Ureter (tissue), 1 donor: ENCODE data around the gene ARF3. TPM values are rescaled to one million over a fixed set of nuclear protein-coding genes. Genes with fewer than 3 reads are reported as not detected.

Source experiments
- DNase-seq: peaks from one replicate; pipeline ENCODE4 v3.0.0-alpha.2; 2020; ENCODE audit warnings: low spot score
- total RNA-seq: library from RNA; stranded (reverse); gene quantifications from one replicate; pipeline ENCODE4 v1.2.4, GENCODE V29; 2023
- donor health status: DM: yes; HTN: yes; CAD: no.

The ARF3 gene
- total RNA-seq, 1 donor from 2014 or later = 164 TPM

DNA sequence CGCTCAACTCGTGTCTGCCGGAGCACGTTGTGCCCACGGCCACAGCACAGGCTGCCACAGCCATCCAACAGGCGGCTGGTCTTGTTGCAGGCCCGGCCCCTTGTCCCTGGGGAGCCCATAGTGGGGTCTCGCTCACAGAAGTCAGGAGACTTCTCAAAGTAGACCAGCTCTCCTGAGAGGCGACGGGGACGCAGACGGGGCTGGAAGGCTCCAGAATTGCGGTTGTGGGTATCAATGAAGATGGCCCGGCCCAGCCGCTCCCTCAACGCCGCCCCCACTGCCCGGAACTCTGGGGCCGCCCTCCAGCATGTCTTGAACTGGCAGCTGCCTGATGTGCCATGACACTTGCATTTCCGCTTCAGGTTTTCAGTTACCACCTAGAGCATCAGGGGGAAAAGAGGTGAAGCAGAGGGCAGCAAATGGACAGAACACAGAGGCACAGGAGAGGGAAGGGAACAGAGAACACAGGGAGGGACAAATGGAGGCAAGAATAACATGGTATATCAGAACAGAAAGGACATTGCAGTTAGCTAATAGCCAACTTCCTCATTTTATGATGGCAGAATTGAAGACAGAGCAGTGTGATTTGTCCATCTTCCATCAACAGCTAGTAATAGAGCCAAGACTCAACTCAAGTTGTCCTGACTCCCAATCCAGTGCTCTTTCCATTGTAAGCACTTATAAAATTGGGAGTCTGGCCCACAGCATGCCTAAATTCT lies 9.0 kb upstream of the ARF3 start:
- no peak for DNase-seq

DNA sequence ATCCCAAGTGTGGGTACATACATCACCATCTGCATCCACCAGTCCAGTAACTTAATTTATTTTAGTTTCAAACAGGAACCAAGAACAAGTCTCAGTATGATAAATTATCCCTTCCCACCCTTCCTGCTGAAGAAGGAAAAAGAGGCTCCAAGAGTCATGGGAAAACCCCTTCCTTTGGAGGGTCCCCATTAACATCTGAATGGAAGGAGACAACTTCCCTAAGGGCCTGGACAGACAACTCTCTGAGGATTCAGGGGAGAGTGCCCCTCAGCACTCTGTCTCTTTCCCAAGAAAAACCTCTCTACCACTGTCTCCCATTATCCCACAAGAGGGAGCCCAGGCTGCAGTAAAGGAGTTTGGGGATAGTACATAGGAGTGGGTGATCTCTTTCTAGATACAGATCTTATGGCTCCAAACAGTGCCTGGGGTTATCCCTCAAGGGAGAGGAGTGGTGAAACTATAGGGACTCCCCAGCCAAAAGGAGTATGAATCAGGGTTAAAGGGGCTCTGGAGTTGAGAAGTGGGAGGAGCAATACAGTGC lies 8.1 kb upstream of the ARF3 start:
- no peak for DNase-seq

- DNase-seq = no peak
These were observed 4.5 kb upstream of the ARF3 start for GRCh38 chr12:48961801-48962200.

DNA sequence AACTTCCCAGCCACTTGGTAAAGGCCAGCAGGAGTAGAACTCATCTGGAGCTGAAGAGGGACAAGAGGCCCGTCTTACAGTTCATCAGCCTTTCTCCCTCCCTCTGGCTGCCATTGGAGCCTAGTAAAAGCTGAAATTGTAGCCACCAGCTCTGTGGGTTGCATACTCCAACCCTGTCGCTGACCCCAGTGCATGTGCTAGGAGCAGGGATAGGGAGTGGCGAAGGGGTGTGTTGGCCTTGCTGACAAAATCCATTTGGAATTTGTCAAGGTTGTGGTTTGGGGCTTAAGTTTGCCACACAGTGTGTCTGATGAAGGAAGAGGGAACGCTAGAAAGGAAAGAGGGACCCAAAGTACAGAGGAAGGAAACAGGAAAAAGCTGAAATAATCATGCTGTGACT lies 4.0 kb upstream of the ARF3 start:
- DNase-seq = no peak

DNA sequence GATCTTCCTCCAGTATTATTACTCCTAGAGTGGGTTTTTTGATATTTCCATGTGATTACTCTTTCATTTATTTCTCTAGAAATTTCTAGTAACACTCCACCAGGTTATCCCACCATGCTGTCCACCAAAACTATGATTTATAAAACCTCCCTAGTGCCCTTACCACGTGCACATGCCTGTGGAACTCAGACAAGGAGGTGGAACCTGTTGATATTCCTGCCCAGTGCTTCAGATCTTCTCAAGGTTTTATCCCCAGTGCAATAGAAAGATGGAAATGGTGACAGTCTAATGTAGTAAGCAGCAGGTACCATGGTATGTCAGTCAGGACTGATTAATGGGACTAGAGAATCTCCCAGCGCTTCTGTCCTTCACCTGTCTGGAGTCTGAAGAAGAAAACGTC lies 3.5 kb upstream of the ARF3 start:
- DNase-seq = no peak

- DNase-seq = no peak
These were observed 732 bp upstream of the ARF3 start for GRCh38 chr12:48958049-48958388.

DNA sequence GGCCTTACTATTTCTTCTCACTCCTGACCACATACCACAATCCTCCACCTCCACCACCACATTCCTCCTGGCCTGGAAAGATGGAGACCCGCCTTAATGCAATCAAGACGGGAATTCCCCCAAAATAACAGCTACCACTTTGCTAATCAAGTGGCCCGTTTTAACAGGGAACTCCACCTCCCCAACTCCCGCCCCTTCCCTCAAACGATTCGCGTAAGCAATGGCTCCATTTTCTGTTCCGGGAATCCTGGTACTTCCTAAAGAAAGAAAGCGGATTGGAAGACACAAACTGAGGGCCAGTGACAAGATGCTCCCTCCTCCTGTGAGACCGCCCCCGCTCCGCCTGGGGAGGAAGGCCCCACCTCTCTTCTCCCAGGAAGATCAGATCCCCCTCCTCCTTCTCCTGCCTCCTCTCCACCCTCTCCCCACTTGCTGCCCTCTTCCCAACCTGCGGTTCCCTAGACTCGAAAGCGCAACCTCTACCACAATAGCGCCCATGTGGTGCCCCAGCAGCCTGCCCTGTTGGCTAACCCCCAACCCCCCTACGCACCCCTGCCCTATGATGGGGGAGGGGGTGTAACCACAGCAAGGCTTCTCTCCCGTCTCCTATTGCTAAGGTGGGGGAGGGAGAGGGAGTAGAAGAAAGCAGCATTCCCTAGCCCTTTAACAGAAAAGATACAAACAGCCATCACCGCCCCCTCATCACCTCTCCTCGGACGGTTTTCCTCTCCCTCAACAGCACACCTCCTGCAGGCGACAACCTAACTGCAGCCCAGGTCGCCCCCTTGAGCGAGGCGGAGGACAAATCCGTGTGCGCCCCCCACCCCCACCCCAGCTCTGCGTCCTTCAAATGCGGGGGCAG lies 777 bp downstream of the ARF3 start:
- peak; percentile 86 for DNase-seq

DNA sequence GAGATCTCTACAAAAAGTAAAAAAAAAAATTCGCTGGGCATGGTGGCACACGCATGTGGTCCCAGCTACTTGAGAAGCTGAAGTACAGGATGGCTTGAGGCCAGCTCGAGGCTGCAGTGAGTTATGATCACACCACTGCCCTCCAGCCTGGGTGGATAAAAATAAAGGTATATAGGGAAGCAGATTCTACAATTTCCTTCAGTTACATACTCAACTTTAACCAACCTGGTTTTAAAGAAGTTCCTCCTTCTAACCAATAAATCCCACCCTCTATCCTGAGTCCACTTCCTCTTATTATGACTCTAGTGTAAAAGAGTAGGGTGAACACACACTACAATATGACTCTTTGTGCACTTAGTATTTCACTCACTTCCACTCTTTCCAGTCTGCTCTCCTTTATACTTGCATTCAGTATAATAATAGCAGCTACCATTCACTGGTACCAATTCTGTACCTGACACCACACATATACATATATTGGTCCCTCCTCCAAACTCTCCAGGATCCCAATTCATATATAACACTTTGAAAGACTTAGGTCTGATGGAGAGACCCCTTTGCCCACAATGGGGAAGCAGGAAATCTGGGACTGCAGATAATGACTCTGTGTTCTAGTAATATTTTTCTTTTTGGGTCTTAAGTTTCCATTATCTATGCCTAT lies 2.3 kb downstream of the ARF3 start:
- DNase-seq = no peak

- DNase-seq = no peak
These were observed 3.2 kb downstream of the ARF3 start for GRCh38 chr12:48954061-48954460.

GRCh38 chr12:48952691-48953090 lies 4.6 kb downstream of the ARF3 start:
- no peak for DNase-seq

GRCh38 chr12:48947727-48948126 lies 9.6 kb downstream of the ARF3 start:
- DNase-seq = no peak

- DNase-seq = no peak
These were observed 10.3 kb downstream of the ARF3 start for GRCh38 chr12:48946943-48947342.

- no peak for DNase-seq
These were observed 11.1 kb downstream of the ARF3 start for GRCh38 chr12:48946205-48946604.

- DNase-seq = no peak
These were observed 14.1 kb downstream of the ARF3 start for GRCh38 chr12:48943221-48943620.

DNA sequence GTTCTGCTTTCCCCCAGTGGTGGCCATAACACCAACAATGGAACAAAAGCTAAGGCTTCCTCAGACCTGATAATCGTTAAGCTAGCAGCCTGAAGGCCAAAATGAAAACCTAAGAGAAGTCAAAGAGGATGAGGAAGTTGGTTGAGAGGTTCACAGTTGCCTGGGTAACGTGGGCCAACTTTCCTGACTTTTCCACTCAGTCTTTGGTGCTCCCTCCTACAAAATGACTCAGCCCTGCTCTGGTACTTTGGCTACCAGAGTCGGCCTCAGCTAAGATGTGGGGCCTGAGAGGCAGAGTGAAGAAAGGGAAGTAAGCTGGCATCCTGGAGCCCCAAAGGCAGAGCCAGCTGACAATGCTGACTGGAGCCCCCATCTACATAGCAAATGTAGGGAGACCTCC lies 17.1 kb downstream of the ARF3 start:
- no peak for DNase-seq

GRCh38 chr12:48938805-48939204 lies 18.5 kb downstream of the ARF3 start:
- no peak for DNase-seq

GRCh38 chr12:48937170-48937569 lies 20.1 kb downstream of the ARF3 start:
- DNase-seq = no peak

- DNase-seq = peak; percentile 66
These were observed 20.8 kb downstream of the ARF3 start for GRCh38 chr12:48936379-48936979.

GRCh38 chr12:48934312-48934706 lies 23.0 kb downstream of the ARF3 start:
- DNase-seq = no peak

GRCh38 chr12:48933664-48934311 lies 23.5 kb downstream of the ARF3 start:
- DNase-seq = no peak

GRCh38 chr12:48932878-48933277 lies 24.4 kb downstream of the ARF3 start:
- no peak for DNase-seq

DNA sequence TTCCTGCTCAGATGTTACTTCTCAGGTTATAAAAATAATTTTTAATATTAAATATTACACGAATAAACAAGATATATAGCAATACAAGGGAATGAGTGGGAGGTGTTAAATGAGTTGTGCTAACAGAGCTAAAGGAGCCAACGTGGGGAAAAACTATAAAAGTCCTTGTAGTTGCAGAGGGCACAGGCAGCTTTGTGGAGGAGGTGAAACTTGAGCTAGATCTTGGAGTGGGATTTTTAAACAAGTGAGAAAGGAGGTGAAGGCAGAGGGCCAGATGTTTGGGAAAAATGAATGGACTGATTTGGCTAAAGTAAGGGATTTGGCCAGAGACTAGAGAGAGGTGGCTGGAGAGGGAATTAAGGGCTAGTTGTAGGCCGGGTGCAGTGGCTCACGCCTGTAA lies 26.8 kb downstream of the ARF3 start:
- no peak for DNase-seq
